Fibroblast of peridontal ligament (primary cell): ENCODE measurements around the gene LCORL.
A peak's percentile ranks its signal among the peaks of the same experiment; 100 is the strongest.
"Not testable (repeated sequence)": the region's sequence is repeated elsewhere in the genome, so short reads cannot be mapped to it uniquely, and the experiment has no call there.

Experiments
- DNase-seq: peaks from one replicate; pipeline ENCODE4 v3.0.0-alpha.2; 2010; ENCODE audit errors: extremely low read depth

The LCORL gene

DNA sequence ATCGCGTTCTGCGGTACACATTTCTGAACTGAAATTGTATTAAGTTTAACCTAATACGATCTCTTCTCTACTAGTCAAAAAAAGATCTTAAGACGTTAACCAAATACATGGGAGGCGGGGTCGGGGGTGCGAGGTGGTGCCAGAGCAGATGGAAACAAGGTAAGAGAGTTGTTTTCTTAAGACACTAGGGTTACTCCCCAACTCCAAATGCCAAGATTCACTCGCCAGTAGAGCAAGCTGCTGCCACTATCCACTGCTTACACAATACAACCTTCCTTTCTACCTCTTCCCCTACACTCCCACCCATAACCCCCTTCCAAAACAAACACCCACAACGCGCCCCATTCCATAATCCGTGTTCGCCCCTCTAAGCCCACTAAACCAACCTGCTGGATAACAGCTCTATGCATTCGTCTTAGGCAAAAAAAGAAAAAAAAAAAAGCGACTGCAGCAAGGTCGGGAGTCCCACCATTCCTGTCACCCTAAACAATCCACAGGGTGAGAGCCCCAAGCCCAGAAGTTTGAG is 1.3 kb downstream of the LCORL start:
- peak; percentile 23 for DNase-seq

DNA sequence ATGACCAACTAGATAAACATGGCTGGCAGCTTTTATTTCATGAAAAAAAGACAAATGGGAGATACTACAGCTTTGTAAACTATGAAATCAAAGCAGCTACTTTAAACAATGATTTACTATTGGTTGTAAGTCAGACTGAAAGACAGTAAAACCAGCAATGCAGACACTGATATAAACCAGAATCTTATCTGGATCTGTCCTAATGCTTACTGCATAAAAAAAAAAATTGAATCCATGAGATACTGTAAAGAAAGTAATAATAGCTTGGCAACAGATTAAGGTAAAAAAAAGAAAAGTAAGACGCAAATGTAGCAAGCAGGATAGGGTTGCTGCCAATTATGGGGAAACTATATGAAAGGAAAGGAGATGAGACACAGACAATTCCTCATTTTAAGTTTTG is 7.3 kb downstream of the LCORL start:
- no peak for DNase-seq

DNA sequence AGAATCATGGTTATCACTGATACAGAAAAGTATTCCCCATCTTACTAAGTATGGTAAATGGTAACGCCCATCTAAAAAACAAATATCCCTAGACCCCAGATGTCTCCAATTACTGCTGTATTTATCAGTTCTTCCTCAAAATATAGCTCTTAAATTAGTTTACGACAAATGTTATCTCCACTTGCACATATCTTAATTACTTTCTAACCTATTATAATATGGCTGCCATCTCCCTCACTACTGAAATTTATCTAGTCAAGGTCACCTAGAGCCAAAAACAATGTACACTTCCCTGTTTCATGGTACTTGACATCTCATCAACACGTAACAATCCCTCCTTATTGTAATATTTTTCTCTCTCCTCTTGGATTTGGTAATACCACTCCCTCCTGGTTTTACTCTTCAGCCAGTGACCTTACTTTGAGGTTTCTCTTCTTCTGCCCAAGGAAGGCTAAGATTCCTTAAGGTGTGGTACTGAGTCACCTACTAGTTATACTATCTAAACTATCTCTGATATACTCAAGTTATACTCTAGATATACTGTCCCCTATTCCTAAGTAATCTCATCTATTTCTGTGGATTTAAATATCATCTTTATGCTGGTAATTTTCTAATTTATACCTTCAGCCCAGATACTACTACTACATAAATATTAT is 8.6 kb downstream of the LCORL start:
- no peak for DNase-seq

DNA sequence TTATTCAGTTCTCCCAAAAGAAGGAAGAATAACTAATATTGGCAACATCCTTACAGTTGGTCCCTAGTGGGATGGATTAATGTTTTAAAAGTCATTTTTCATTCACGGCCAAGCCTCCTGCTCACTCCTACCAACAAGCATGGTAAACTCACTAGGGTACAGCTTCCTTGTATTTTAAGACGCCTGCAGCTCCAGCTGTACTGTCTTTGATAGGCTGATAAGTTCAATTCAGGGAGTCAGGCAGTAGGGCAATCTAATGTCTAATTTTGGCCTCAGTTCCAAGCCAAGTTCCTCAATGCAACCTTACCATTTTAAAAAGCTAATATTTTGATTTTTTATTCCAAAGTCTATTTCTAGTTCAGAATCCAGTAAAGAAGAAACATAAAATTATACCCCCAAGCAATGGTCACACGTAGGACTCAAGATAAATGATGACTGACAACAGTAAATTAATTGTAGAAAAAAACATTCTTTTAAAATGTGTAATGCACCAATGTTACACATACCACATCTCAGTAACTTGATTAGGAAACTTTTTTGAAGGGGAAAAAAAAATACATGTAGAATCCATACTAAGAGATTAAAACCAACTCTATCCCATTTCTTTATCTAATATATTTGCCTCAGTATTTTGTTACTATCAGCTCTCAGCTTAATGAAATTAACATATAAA is 9.3 kb downstream of the LCORL start:
- DNase-seq: no peak

DNA sequence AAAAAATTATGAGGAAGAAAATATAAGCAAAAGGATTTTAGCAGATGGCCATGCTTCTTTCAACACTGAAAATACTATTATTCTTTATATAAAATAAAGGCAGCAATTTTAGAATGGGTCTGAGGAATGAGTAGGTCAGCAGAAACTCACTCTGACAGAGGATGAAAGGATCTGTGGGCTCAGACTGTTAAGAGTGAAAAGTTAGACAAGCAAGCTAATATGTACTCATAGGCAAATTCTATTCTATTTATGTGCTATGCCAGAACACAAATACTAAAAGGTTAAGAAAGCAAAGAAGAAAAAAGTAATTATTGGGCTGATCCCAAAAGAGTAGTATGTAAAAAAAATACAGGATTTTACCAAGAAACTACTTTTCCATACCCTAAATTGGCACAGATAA is 13.9 kb downstream of the LCORL start:
- DNase-seq: no peak

DNA sequence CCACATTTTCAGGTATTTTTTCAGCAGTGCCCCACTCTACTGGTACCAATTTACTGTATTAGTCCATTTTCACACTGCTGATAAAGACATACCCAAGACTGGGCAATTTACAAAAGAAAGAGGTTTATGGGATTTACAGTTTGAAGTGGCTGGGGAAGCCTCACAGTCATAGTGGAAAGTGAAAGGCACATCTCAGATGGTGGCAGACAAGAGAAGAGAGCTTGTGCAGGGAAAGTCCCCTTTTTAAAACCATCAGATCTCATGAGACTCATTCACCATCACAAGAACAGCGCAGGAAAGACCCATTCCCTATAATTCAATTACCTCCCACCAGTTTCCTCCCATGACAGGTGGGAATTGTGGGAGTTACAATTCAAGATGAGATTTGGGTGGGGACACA is 15.1 kb downstream of the LCORL start:
- DNase-seq: not testable (repeated sequence)

DNA sequence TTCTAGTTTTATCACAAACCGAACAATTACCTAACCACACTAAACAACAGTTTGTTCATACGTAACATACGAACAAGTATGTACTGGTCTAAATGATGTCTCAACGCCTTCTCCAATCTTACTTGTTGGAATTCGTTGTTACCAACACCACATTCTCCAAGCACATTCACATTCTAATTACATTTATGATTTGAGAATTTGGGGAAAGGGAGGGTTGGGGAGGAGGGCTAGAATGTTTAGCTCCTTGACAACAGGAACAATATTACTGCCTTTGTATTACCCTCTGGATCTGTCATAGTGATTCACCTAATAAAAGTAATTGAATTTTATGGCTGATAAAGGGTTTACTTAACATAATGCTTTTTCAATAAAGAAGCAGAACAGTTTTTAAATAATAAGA is 24.4 kb downstream of the LCORL start:
- DNase-seq: peak; percentile 23

DNA sequence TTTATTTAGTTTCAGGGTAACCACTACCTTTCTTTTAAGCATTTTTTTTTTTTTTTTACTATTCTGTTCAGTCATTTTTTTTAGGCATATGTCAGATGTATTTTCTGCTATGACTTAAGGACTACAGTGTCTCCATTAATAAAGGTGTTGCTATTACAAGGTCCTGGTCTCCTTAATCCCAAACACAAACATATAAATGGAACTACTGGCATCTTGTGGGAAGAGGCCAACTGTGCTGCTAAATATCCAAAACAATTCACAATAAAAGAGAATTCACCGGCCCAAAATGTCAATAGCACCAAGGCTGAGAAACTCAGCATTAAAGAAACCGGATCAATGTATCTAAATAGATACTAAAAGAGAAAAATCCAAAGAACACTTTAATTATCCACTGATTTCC is 26.4 kb downstream of the LCORL start:
- DNase-seq: no peak

DNA sequence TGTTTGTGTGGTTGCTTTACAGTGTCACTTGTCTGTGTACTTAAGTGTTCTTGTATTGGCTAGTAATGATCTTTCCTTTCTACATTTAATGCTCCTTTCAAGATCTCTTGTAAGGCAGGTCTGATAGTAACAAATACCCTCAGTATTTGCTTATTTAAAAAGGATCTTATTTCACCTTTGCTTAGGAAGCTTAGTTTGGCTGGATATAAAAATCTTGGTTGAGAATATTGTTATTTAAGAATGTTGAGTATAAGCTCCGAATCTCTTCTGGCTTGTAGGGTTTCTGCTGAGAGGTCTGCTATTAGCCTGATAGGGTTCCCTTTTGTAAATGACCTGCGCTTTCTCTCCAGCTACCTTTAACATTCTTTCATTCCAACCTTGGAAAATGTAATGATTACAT is 35.7 kb downstream of the LCORL start:
- DNase-seq: no peak

DNA sequence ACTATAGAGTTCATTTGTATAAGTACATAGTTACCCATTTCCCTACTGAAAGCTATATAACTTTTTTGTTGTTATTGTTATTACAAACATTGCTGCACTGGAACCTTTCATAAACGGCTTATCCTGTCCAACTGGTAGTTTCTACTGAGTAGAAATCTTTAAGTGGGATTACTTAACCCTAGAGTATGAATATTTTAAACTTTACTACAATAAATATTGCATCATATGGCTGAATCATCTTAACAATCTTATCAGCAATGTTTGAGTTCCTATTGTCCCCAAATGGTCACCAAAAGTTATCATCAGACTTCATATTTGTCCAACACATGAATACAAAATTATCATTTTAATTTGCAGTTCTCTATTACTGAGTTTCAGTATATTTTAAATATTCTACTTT is 40.5 kb downstream of the LCORL start:
- peak; percentile 11 for DNase-seq

DNA sequence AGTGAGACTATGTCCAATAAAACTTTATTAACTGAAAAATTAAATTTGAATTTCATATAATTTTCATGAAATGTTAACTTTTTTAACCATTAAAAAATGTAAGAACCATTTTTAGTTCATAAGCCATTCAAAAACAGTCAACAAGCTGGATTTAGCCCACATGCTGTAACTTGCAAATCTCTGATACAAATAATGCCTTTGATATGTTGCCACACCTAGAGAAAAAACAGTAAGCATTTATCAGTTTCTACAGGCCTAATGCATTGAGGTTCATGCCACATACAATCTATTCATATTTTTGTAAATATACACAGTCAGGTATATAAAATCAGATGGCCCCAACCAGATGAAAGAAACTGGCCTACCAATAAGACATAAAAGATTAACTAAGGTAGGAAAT is 52.8 kb downstream of the LCORL start:
- no peak for DNase-seq

DNA sequence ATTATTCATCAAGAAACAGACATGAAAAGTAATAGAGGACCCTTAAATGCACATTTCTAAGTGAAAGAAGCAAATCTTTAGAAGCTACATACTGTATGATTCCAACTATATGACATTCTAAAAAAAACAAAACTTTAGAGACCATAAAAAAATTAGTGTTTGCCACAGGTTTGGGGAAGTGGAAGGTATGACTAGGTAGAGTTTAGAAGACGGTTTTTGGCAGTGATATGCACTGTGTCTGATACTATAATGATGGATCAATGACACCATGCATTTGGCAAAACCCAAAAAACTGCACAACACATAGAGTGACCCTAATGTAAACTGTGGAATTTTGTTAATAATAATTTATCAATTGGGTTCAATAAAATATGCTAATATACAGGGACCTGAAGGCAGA is 54.5 kb downstream of the LCORL start:
- no peak for DNase-seq

DNA sequence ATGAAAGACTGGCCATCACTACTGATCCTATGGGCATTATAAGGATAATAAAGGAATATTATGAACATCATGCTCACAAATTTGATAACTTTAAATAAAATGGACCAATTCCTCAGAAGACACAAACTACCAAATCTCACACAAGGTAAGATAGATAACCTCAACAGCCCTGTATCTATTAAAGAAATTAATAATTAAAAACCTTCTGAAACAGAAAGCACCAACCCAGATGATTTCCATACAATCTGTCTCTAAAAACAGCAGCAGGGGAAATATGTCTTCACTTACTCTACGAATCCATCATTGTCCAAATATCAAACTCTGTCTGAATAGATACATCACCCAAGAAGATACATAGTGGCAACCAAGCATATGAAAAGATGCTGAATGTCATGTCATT is 55.2 kb downstream of the LCORL start:
- no peak for DNase-seq

DNA sequence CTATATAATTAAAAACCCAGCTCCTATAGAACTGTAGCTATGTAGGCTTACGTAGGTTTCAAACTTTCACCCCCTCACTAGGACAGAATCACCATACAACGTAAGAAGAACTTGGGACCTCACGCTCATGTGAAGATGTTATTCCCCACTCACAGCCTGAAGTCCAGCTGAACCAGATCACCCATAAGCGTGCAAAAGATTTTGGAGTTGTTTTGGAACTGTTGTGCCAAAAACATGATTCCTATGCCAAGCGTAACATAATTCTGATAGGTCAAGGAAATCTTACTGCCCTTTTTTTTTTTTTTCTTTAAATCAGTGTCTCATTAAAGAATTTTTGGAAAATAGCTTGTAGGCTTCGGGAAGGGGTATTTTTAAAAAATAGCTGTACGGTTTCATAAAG is 57.0 kb downstream of the LCORL start:
- no peak for DNase-seq

DNA sequence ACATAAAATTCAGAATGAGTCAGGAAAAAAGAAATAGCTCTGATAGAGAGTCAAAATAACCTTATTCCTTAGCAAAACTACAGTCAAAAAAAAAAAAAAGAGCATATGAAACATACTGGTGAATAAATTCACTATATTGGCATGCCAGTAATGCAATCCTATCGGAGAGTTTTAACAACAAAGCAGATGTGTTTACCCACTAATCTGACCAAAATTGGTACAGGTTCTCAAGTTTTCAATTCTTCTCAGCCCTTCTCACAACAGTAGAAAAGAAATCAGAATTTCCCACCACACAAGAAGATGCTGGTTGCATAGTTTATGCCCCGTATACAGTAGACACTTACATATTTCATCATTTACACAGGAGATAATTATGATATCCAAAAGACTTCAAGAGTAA is 59.4 kb downstream of the LCORL start:
- peak; percentile 77 for DNase-seq

DNA sequence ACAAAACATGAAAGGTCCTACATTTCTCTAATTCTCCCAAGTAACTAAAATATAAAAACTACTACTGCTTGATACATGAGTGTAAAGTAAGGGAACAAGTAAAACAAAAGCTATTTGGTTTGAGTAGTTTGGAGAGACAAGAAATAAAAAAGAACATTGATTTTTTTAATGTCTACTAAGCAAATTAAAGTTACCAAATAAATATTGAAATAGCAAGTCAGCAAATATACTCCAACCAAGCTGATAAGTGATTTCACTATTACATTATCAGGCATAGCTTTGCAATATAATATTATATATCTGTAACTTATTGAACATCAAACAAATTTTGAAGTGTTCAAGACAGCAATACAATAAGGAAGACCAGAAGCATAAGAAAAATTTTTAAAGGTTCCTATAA is 60.3 kb downstream of the LCORL start:
- DNase-seq: no peak

DNA sequence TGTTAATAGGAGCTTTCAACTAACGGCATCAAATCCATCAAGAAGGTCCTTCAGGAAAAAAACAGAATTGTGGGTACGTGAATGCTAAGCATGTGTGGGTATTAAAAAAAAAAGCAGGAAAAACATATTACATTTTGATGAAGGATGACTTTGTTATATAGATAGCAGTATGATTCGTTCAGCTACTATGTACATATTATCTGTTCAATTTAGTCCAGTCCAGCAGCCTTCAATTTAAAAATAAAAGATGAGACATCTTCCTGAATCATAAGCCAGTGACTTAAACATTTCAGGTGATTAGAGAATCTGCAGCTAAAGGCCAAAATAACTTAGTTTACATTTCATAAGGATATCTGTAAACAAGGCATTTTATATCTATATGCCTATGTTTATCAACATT is 63.4 kb downstream of the LCORL start:
- no peak for DNase-seq

DNA sequence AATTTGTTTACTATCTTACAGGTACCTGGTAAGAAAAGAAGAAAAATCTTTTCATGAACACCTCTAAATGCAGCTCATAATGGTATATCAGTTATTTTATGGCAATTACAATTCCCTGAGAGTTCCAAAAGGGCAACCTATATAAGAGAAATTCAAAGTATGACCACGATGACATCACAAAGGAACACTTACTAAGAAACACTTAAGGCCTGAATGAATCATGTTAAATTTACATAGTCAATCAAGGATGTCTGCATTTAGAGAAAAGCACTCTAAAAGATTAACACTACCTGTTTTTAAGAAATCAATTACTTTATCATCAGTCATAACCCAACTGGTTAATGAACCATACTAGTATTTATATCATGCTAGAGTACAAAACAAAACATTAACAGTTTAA is 63.9 kb downstream of the LCORL start:
- DNase-seq: peak; percentile 27

DNA sequence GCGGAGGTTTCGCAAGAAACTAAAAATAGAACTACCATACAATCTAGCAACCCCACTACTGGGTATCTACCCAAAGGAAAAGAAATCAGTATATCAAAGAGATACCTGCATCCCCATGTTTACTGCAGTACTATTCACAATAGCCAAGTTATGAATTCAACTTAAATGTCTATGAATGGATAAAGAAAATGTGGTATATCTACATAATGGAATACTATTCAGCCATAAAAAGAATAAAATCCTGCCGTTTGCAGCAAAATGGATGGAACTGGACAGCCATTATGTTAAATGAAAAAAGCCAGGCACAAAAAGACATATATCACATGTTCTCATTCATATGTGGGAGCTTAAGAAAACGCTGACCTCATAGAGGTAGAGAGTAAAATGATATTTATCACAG is 65.3 kb downstream of the LCORL start:
- no peak for DNase-seq

DNA sequence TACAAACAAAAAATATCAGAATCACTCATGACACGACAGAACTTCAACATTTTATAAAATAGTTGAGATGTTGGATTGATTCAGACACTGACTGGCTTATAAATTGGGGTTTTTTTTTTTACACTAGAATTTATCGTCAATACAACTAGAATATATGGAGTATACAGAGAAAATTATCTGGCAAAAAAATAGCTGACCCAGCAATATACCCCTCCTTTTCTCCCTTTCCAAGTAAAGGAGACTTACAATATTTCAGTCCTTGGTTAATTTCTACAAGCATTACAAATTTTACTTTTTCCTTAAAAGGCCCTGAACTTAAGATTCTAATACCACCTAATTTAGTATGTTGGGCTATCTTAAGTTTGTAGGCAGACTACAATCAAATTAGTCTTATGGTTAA is 76.3 kb downstream of the LCORL start:
- DNase-seq: no peak

DNA sequence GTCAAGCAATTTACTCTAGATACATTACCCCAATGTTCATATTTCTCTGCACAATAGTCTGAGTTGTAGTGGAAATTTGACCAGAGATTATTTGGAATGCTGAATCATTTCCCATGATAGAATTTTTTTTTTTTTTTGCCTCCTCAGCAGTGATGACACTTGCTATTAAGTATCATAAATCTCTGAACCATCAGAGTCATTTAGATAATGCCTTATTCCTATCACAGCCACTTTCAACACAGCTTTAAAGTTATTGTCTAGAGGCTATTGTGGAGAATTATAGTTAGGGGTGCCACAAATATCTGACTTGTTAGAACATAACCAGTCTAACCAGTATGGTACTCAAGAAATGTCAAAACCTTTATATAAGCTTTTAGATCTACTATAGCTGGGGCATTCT is 79.8 kb downstream of the LCORL start:
- peak; percentile 17 for DNase-seq

DNA sequence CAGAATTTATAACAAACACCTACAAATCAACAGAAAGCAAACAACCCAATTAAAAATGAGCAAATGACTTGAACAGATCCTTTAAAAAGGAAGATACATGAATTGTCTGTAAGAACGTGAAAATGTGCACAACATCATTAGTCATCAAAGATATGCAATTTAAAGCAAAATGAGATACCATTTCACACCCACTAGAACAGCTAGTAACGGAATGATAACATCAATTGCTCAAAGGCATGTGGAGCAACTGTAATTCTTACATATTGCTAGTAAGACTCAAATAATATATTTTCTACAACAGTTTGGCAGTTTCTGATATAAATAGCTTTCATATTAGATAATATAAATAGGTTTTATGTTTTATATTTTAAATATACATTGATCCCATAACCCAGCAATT is 82.5 kb downstream of the LCORL start:
- no peak for DNase-seq

DNA sequence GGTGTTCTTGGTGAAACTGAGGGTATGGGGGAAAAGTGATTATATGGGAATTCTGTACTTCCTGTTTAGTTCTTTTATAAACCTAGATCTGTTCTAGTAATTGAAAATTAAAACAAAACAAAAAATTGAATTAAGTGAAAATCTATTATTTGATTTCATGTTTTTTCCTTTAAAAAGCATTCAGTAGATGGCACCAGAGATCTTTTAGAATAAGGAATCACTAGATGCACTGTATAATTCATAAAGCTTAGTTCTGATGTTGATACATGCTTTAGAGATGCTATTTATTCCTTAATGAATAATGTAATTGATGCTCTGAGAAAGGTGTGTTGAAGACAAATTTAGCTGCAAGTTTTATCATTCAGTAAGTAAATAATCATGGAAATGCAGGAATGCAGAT is 87.3 kb downstream of the LCORL start:
- DNase-seq: peak; percentile 46

DNA sequence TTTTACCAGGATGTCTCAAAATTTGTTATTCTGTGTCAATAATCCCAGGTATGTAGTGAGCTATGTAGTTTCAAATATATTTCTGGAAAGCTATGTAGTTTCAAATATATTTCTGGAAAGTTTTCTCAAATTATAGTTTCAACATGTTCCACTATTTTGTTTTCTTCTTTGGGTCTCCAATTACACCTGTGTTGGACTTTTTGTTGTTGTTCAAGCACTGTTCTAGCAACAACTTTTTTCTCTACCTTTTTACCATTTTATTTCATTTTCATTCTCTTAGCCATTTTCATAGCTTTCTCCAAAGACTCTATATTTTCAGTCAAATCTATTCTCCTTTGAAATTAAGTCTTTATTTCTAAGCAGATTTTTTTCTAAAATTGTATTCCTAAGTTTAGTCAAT is 88.4 kb downstream of the LCORL start:
- DNase-seq: no peak
